Endometrial microvascular endothelial cells (primary cell): Measurements from ENCODE around the gene OSBPL2. TPM values are rescaled to one million over a fixed set of nuclear protein-coding genes. Genes with fewer than 3 reads are reported as not detected.

ENCODE experiments used
- in situ Hi-C: cut with HindIII; loops from 2 replicates; pipeline ENCODE4 v1.10.0; 2017; ENCODE audit warnings: low sequenced_read_pairs, low pct_unique_long_range_greater_than_20kb; ENCODE audit errors: inconsistent ontology term
- total RNA-seq: library from RNA; depleted of rRNA; stranded (reverse); fragments of >200 nt; gene quantifications from one replicate; pipeline ENCODE4 v1.2.3, GENCODE V29; 2015; ENCODE audit errors: inconsistent ontology term

The OSBPL2 gene
- total RNA-seq, 1 donor from 2014 or later, result 15.6 TPM

DNA sequence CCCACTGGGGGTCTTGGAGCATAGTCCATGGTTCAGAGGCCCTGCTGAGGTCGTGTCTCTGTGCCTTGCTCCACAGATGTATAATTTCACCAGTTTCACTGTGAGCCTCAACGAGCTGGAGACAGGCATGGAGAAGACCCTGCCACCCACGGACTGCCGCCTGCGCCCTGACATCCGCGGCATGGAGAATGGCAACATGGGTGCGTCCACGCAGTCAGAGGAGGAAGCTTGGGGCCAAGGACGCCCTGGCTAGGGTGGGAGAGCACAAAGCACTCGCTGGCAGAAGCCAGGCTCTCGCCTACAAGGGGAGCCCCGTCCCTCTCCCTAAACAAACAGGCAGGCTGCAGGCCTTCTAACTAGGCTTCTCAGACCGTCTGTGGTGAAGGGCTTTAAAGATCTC lies 50.8 kb downstream of the OSBPL2 start:
- in situ Hi-C loops, result no loop called here

DNA sequence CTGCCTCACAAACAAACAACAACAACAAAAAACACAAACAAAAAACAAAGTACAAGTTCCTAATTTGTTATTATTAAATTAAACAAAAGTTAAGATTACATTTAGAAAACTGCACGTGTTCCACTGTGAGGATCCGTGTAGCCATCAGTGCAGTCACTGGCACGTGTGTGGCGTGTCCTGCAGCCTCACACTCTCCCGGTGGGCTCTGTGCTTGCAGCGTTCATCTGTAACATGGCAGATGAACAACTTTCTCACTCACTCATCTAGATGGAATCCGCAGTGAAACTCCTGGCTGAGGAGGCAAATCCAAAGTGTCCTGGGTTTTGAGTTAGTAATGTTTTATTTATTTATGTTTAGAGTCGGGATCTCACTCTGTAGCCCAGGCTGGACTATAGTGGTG lies 51.6 kb downstream of the OSBPL2 start:
- in situ Hi-C loops, result no loop called here

DNA sequence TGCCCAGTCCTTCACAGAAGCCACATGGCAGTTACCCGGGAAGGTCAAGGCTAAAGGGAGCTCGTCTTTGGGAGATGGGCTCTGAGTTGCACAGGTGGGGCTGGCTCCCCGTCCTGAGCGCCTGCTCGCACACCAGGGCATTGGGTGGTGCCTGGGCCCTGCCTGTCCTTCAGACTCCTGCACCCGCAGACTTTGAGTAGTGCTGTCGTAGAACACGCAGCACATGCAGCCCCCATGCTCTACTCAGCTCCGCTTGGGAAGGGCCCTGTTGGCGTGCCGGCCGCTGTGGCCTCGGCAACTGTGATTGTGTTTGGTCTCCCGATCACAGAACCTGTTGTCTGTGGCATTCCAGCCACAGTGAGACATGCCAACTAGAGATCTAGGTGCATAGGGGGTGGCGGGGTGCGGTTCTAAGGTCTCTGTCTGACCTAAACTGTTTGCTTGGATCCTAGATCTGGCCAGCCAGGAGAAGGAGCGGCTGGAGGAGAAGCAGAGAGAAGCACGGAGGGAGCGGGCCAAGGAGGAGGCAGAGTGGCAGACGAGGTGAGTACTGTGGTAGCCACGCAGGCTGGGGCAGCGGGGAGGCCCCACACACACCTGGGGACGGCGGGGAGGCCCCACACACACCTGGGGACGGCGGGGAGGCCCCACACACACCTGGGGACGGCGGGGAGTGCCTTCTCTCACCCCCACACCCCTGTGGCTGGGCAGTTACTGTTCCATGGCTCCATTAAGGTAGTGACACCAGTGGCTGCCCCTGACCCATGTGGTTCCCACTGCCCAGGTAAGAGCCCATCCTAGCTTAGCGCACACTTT lies 53.1 kb downstream of the OSBPL2 start:
- in situ Hi-C loops, result no loop called here

DNA sequence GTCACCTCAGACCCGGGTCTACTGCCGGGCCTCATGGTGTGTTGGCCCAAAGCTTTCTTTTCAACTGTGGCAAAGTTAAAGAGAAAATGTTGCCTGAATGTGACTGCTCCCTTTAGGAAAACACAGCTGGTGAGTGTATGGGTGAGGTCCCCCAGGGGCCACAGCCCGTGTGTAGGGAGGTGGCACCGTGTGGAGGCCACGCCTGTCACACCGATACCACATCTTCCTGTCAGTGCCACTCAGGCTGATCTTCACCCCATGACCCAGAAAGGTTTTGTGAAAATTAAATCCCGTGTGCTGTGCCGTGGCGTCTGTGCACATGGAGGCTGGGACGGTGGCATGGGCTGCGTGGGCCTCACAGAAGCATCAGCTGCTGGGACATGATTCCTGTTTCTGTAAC lies 53.8 kb downstream of the OSBPL2 start:
- in situ Hi-C loops, result no loop called here

DNA sequence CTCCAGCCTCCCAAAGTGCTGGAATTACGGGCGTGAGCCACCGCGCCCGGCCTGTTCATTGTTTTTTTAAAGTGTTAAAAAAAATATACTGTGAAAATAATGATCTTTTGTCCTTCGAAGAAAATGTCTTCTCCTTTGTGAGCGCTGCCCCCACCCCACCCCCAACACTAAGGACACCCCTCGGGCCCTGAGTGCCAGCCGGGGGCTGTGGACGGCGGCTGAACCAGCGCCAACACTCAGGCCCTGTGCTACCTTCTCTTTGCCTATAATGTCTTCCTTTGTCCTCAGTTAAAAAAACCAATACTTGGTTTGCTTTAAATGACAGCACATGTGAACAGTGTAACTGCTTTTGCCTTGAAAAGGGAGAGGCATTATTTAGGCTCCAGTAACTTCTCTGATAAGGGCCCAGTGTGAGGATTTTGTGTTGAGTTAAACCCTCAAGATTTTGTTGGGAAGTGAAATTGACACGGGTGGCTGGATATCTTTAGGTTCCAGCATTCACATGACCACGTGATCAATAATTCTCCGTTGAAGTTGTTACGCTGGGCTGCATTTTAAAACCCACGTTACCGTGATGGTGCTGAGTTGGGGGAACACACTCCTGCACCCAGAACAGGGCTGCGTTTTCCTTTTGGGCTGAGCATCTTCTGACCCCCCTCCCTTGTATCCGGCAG lies 54.9 kb downstream of the OSBPL2 start:
- in situ Hi-C loops, result no loop called here

DNA sequence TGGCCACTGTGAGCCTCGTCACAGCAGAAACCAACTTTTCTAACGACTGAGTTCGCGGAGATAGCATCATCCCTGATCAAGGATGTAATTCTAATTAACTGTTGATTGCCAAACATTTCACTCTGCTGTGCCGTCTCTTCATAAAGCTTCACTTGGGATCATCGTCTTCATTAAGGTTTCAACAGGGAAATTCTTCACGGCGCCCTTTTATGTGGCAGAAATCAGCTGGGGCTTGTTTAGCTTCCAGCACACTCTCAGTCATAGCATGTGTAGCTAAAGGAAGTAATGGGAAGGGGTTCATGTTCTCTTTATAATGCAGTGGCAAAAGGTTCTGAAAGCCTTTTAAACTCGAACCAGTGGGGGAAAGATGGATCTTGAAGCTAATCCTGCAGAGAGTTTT lies 55.6 kb downstream of the OSBPL2 start:
- in situ Hi-C loops, result no loop called here

DNA sequence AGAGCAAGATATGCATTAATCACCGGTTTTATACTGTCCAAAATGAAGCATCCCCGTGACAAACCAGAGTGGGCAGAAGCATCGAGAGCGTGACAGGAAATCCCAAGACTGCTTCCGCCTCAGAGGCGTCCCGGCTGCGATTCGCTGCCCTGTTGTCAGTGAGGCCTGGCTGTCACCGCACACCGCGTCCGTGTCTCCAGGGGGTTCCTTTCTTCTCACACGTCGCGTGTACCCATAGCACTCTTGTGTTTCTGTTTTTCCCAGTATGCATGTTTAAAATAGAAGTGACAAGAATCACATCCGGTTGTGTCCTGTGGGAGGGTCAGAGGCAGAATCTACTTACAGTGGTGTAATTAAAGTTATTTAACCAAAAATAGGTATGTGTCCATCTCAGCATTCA lies 56.2 kb downstream of the OSBPL2 start:
- in situ Hi-C loops, result no loop called here

DNA sequence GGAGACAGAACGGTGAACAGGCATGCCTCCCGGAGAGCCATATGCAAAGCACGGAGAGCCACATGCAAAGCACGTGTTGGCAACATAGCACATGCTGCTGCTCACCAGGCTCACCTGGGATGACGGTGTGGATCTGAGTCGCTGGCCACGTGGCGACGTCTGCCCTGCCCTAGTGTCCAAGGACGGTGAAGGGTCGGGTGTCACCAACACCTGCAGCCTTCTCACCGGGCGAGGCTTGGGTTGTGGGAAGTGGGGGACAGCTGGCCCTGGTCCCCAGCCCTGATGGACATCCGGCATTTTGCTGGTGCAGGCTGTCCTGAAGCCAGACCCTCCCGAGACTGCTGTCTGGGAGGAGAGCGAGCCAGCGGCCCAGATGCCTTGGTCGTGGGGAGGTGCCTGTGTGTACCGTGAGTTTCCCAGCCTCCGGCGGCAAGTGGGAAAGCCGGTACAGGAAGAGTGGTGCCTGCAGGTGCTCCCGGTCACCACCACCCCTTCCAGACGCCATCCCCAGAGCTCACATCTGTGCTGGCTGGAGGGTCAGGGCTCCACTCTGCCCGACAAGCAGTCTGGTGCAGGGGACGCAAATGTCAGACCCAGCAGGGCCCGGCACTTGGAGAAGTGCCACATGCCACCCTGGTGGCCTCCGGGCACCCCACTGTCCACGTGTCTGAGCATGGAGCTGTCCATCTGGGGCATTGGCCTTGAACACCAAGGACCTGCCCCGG lies 58.6 kb downstream of the OSBPL2 start:
- in situ Hi-C loops, result no loop called here

DNA sequence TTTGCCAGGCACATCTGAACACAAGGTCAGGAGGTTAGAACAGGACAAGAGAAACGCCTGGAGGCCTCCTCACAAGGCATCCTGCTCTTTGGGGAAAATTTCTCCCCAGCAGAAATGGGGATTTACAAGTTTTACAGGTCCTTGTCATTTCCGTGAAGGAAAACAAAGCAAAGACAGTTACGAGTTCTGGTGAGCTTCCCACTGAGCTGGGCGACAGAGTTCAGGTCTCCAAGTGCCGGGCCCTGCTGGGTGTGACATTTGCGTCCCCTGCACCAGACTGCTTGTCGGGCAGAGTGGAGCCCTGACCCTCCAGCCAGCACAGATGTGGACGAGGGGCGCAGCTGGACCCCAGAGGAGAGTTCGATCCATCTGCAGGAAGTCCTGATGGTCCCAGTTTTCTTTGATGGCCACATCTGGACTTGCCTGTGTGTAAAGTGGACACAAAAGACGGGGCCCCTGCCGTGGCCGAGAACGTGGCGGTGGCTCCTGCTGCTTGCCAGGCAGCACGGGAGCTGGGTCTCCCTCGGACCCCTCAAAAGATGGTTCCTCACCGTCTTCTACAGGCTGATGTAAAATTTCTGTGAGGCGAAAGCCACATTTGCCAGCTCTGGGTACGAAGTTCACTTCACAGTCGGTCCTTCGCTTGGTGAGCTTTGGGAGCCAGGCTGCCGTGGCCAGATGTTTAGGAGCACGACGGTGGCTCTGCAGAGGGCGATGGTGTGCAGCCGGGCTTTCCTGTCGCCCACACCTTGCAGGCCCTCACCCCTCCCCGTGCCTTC lies 59.3 kb downstream of the OSBPL2 start:
- in situ Hi-C loops, result no loop called here

DNA sequence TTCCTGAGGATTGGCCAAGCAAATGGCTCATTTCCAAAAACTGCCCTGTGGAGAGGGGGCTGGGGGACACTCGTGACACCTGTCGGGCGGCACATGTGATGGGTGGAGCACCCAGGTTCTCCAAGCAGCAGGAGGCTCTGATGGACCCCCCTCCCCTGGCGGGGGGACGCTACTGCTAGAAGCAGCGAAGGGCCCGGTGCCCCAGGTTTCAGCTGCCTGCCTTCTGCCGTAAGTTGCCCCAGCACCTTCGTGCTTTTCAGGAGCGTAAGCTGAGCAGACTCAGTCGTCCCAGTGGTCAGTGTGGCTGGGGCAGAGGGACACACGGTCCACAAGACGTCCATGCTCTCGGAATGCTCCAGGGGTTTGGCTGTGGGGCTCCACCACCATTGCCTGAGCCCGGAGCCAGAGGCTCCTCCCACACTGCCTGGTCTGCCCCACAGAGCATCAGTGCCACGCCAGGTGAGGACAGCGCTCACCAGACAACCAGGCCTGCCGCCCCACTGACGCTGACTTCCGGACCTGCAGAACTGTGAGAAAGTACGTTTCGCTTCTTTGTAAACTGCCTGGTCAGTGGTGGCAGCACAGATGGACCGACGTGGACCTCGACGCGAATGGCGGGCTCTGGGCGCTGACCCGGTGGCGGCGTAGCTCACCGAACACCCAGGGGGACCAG lies 60.4 kb downstream of the OSBPL2 start:
- in situ Hi-C loops, result no loop called here

DNA sequence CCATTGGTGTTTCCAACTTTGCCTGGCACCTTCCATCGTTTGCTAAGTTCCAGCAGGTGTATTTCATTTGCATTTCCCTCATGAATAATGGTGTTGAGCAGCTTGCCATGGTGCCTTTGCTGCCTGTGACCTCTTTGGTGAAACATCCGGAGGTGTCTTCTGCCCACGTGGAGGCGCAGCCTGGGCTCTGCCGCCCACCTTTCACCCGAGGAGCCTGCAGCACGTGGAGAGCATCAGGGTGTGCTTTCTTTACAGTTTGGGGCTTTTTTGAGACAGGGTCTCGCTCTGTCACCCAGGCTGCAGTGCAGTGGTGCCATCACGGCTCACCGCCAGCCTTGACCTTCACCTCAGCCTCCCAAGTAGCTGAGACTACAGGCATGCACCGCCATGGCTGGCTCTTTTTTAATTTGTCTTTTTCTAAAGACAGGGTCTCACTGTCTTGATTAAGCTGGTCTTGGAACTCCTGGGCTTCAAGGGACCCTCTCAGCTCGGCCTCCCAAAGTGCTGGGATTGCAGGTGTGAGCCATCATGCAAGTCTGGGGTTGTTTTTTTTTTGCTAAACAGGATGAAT lies 61.4 kb downstream of the OSBPL2 start:
- in situ Hi-C loops, result no loop called here

DNA sequence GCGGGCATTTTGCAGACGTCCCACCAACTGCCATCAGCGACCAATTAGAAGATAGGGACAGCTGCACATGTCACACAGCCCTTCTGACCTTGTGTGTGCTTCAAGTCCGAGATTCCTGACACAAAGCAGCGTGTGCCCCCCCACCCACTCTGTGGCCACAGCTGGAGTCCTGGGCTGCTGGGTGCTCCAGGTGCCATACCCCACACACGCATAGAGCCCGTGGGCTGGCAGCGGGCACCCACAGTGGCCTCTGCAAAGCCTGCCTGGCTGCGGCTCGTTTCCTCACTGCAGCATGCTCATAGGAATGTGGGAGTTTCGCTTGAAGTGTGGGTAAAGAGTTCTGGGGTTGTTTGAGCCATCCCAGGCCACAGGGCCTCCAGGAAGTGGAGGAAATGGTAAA lies 62.0 kb downstream of the OSBPL2 start:
- in situ Hi-C loops, result no loop called here

DNA sequence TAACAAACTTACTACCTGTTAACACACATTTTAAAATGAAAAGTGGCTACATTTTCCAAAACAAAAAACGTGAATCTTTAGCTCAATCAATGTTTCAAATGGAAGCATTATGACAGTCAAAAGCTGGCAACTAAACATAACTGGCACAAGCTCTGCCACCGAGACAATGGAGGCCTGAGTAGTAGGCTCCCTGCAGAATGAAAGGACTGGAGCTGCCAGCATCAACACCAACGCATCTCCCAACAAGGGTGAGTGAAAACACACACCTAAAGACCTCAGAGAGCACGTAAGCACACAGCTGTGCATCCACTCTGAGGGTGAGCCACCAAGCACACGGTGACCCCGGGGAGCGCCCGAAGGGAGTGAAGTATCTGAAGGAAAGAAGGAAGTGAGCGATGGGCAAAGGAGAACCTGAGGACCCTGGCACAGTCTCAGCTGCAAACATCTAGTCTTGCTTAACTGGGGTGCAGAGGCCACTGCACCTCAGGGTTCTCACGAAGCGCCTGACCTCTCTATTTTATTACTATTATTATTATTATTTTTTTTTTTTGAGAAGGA lies 62.9 kb downstream of the OSBPL2 start:
- in situ Hi-C loops, result no loop called here

DNA sequence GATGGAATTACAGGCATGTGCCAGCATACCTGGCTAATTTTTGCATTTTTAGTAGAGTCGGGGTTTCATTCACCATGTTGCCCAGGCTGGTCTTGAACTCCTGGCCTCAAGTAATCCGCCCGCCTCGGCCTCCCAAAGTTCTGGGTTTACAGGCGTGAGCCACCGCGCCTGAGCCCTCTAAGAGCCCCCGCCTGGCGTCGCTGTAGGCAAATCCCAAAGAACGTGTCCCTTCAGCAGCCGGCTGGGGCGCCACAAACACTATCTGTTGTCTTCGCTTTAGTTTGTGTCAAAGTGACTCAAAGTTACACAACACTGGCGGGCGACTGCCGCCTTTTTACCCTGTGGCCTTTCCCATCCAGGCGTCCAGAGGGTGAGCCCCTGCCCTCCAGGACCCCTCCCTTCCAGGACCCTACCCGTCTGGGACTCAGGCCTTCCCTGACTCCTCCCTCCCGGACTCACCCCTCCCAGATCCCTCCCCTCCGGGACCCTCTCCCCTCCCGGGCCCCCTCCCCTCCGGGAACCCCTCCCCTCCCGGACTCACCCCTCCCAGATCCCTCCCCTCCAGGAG lies 63.5 kb downstream of the OSBPL2 start:
- in situ Hi-C loops, result no loop called here

DNA sequence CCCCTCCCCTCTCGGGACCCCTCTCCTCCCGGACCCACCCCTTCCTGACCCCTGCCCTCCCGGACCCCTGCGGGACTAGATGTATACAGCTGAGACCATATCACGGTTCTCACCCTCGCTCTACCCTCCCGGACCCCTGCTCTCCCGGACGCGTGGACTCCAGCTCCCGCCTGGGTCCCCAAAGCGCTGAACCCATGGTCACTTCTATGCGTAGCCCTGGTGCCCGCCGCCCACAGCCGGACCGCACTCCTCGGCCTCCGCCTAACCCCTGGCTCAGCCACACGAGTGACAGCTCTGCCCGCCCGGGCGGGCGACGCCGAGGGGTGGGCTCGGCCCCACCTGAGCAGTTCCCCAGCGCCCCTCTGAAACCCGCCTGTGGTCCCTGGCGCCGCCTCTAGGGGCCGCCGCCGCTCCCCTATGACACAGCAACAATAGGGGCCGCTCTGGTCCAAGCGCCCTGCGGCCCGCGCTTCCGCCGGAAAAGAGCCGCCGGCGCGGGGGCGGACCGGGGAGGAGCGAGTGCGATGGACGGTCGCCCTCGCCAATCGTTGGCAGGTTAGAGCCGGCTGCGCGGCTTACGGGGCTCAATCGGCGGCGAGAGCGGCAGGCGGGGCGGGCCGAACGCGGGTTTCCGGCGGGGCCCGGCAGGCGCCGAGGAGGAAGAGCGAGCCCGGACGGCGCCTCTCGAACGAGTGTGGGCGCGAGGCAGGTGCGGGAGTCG lies 64.2 kb downstream of the OSBPL2 start, which contains the start of gene ADRM1:
Gene ADRM1 (plus strand): TSS at position 657 of the 721 bp plus-strand sequence. CDS start 572 bp downstream, outside the sequence.
- in situ Hi-C loops, result no loop called here

DNA sequence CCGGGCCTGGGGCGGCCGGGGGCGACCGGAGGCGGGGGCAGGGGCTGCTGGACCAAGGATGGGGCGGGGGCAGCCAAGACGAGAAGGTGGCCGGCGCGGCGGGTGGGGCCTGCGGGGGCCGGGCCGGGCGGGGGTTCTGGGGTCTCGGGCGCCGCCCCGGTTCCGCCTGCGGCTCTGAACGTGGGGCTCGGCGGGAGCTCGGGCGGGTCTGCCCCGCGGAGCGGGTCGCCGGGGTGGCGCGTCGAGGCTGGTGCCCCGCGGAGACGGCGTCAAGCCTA lies 64.7 kb downstream of the OSBPL2 start:
- in situ Hi-C loops, result no loop called here
